GM21576 (cell line): ENCODE results near the gene OR4C12.
"Not testable (repeated sequence)": the region's sequence is repeated elsewhere in the genome, so short reads cannot be mapped to it uniquely, and the experiment has no call there.

Source experiments
- ATAC-seq: cut with Tn5 transposase; IDR thresholded peaks from one replicate; pipeline ENCODE4 v1.9.1; 2021; ENCODE audit warnings: mild to moderate bottlenecking, moderate library complexity; ENCODE audit not compliant: unreplicated experiment

Gene OR4C12

DNA sequence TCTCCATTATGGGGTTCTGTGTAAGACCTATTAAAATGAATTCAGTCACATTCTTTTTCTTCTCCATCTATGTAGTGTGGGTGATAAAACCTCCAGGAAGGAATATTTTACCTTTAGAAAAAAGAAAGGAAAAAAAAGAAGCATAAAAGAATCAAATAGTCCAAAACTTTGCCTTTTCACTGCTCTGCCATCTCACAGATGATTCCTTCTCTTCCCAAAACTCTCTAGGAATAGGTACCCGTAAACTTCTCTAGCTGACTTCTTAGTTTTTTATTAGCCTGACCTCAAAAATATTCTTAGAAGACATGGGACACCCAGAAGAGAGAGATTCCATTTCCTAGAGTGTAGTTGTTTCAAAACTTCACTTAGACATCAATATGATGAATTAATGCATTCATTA is at the start of gene OR4C12:
Gene OR4C12, minus strand, starts transcription at position 101 of the 400 bp plus-strand sequence. Its CDS starts 34 bp downstream, at position 67.
- not testable (repeated sequence) for ATAC-seq

DNA sequence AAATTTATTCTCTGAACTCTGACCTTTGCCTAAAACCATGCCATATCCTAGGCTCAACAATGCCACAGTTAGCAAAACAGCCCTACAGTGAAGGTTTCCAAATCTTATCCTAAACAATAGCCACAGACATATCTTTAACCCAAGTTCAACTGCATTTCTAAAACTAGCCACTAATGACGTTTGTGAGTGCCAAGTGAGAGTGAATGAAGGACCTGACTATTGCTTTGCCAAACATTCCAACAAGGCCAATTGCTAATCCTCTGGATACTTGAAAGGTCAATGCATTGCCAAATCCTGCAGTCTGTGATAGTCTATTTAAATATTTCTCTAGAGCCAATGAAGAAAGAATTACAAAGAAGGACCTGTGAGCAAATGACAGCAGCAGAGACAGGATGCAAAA is 47.9 kb upstream of the OR4C12 start:
- ATAC-seq: no peak

DNA sequence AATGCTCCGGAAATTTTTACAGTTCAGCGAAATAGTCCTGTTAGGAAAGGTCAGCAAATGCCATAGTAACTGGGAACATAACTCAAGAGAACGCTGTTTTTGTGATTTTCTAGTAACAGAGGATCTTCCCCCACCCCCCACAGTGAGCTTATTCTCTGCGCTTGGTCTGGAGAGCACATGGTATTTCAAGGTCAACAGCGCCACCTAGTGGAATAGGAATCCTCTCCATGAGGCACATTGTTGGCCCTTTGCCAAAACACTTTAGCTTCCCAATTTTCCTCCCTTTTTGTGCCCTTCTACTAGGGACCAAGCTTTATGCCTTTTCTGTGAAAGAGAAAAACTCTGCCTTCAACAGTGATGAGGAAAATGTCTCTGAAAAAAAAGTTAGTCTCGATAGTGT is 13.2 kb upstream of the OR4C12 start:
- ATAC-seq: no peak

DNA sequence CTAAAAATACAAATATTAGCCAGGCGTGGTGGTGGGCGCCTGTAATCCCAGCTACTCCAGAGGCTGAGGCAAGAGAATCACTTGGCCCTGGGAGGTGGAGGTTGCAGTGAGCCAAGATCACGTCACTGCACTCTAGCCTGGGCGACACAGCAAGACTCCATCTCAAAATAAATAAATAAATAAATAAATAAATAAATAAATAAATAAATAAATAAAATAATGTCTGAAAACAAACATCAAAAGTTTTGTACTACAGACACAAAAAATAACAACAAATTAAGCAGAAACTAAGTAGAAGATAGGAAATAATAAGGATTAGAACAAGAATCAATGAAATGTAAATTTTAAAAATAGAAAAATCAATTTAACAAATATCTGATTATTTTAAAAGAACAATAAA is 8.9 kb downstream of the OR4C12 start:
- not testable (repeated sequence) for ATAC-seq

DNA sequence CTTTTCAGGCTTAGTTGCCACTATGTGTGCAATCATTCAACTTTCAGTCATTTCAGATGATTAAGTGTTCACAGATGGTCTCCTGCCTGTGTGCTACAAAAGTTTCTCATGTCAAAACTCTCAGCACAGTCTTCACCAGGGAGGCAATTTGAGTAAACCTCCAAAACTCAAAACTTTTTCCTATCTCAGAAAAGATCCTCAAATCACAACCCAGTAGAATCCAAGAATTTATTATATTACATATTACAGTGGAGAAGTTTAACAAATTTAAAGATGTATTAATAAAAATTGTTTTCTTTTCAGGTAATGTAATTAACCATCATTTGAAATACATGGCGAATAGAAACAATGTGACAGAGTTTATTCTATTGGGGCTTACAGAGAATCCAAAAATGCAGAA is 30.2 kb downstream of the OR4C12 start, which contains the start of gene OR4C13:
Gene OR4C13, plus strand, starts transcription at position 301 of the 400 bp plus-strand sequence. Its CDS starts 32 bp downstream, at position 333.
- ATAC-seq: no peak

DNA sequence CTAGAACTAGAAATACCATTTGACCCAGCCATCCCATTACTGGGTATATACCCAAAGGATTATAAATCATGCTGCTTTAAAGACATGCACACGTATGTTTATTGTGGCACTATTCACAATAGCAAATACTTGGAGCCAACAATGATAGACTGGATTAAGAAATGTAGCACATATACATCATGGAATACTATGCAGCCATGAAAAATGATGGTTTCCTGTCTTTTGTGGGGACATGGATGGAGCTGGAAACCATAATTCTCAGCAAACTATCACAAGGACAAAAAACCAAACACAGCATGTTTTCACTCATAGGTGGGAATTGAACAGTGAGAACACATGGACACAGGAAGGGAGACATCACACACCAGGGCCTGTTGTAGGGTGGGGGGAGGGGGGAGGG is 33.6 kb downstream of the OR4C12 start:
- not testable (repeated sequence) for ATAC-seq
